AML-193 (cell line): ENCODE data around the gene SECTM1.
"Not testable (repeated sequence)": the region's sequence is repeated elsewhere in the genome, so short reads cannot be mapped to it uniquely, and the experiment has no call there.

Experiments
- DNase-seq, 2 experiments: peaks; one replicate each; lab custom pipeline; 2025; lab: John Stamatoyannopoulos, UW

The SECTM1 gene

GRCh38 chr17:82347994-82348393 is 14.4 kb upstream of the SECTM1 start:
- not testable (repeated sequence) for DNase-seq

- no peak for DNase-seq
Measured at GRCh38 chr17:82346342-82347300, 13.1 kb upstream of the SECTM1 start.

GRCh38 chr17:82345151-82345976 is 11.8 kb upstream of the SECTM1 start:
- DNase-seq = no peak

GRCh38 chr17:82344175-82344907 is 10.8 kb upstream of the SECTM1 start:
- no peak for DNase-seq

- DNase-seq = no peak
Measured at GRCh38 chr17:82343560-82343959, 10.0 kb upstream of the SECTM1 start.

- DNase-seq = no peak
Measured at GRCh38 chr17:82342361-82343079, 9.0 kb upstream of the SECTM1 start.

GRCh38 chr17:82339634-82340580 is 6.3 kb upstream of the SECTM1 start:
- DNase-seq = no peak

- DNase-seq = no peak
Measured at GRCh38 chr17:82338858-82339633, 5.5 kb upstream of the SECTM1 start.

GRCh38 chr17:82334622-82335394 is 1.2 kb upstream of the SECTM1 start:
- no peak for DNase-seq

- no peak for DNase-seq
Measured at GRCh38 chr17:82334204-82334621, 647 bp upstream of the SECTM1 start.

GRCh38 chr17:82332669-82333278 is 792 bp downstream of the SECTM1 start:
- DNase-seq = peak in 1 of 2 experiments; percentile 39

- no peak for DNase-seq
Measured at GRCh38 chr17:82331345-82331939, 2.1 kb downstream of the SECTM1 start.

GRCh38 chr17:82330322-82331239 is 3.0 kb downstream of the SECTM1 start:
- DNase-seq = no peak

- no peak for DNase-seq
Measured at GRCh38 chr17:82329683-82330321, 3.8 kb downstream of the SECTM1 start.

- no peak for DNase-seq
Measured at GRCh38 chr17:82328994-82329507, 4.5 kb downstream of the SECTM1 start.
